D341Med (cell line): ENCODE data around the gene HOXD11.

ENCODE experiments used
- DNase-seq: peaks from one replicate; pipeline ENCODE4 v3.0.0; 2012; ENCODE audit warnings: low spot score

HOXD11 gene

DNA sequence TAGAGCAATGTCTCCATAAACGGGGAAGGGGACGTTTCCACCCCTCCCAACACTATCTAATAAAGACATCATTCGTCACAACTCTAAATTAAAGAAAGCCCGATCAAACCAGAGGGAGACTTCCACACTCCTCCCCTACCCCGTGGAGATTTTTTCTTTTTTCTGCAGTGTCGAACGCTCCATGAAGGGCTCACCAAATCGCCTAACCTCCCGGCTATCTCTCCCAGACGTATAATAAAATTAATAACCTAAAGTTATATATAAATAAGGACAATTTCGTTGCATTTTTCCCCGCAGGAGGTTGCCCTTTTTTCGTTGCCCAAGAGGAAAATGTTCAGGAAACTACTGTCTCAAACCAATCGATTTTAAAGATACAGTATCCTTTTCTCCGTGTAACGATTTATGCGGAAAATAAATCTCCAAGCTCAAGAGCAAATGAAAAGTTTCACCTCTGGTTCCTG is 25.7 kb upstream of the HOXD11 start:
- no peak for DNase-seq

DNA sequence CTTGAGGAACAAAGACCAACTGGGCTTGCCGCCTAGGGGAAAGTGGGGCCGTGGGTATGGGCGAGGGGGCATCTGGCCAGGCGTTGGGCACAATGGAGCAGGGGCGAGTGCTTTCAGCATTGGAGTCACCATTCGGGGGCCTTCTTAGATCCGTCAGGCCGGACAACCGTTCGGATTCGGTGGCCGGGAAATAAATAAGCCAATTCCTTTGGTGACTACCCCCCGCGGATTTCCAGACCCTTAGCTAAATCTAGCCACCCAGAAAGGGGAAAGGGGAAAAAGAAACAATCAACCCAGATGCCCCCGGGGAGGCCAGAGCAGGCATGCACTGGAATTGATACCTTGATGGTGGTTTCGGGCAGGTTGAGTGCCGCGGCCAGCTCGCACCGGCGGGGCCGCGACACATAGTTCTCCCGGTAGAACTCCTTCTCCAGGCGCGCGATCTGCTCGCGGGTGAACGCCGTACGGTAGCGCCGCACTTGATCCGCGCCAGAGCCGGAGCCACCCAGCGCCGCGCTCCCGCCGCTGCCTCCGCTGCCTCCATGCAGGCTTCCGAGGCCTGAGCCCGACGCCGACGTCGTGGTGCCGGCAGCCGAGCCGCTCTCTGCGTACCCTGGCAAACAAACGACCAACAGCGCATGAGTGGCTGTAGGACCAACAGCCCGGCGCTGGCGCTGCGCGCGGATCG is 25.1 kb upstream of the HOXD11 start:
- DNase-seq = peak; percentile 60

DNA sequence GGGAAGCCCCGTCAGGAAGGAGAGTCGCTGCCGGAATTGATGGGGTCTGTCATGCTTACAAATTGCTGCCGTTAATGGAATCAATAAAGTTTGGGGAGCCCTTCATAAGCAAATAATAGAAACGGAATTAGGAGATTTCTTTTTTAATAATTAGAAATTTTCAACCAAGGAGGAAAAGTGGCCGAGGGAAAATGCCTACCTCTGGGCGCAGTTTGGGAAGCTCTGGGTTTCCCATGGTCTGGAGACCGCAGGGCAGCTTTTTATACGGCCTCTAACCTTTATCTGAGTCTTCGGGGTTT is 24.6 kb upstream of the HOXD11 start:
- no peak for DNase-seq

DNA sequence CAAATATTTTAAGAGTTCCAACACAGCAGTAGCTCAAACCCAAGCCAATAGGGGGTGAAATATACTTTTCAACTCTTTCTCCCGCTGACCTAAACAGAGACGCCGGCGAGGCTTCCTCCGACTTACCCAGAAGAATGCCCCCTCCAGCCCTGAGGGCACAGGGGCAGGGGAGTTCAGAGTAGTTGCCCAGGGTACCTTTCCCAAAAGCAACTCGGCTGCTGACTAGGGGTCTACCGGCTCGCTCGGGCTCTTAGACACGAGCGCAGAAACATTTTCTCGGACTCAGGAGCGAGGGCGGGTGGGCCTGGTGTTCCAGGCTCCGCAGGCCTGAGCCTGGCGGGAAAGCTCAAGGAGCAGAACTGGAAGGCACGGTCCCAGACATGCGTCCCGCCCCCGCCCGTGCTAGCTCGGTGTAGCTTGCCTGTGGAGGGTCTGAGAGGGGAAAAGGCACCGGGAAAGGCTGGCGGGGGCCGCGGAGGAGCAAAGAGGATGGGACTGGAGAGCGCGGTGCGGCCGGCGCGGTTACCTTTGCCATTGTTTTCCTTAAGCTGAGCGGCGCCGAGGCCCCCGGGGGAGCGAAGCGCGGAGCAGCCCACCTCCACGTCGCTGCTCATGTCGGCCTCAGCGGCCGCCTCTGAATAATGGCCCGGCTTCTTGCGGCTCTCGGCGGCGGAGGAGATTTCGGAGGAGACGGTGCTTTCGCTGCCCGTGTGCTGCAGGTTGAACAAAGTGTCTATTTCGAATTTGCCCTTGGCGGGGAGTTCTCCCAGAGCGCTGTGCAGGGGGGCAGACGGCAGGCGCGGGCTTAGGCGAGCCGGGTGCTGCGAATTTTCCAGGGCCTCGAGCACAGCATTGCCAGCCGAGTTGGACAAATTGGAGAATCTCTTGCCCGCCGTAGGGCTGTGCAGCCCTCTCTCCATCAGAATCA is 24.0 kb upstream of the HOXD11 start:
- no peak for DNase-seq

DNA sequence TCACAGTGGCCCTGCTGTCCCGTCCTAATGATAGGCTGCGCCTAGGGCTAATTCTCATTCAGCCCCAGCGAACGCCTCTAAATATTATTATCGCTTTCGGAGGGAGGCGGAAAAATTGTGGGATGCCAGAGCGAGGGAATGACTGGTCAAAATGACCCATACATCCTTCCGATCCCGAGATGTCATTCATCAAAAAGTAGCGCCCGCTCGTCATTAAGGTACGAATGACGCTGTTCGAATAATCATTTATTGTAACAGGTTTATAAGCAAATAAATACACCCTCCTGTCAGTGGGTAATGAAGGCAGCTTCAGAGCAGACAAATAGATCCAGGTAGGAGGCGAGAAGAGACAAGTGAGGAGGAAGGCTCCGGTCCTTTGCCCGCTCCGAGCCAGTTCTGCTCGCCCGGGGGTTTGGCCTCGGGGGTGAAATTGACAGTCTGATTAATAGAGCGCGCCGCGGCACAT is 23.3 kb upstream of the HOXD11 start, which contains the start of gene EVX2:
EVX2 (minus strand) TSS at position 167 of the 466 bp plus-strand sequence. CDS start 186 bp downstream, outside the sequence.
- no peak for DNase-seq

DNA sequence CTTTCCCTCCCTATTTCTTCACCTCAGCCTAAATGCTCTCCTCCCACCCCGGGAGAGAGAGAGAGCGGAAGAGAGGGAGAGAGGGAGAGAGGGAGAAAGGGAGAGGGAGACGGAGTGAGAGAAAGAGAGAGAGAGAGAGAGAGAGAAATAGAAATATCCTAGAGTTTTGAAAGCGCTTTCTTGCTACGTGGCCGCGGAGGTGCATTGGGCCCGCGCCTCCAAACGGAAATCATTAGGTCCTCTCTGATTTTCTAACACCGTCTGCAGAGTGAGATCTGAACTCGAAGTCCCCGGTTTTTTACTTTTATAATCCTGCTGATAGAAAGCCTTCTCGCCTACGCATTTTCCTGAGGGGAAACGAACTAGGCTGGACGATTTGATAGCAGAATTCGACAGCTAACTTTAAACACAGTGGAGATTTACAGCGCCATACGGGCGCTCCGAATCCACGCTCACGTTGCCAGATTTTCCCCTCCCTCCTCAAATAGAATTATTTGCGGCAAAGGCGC is 22.4 kb upstream of the HOXD11 start:
- DNase-seq = no peak

DNA sequence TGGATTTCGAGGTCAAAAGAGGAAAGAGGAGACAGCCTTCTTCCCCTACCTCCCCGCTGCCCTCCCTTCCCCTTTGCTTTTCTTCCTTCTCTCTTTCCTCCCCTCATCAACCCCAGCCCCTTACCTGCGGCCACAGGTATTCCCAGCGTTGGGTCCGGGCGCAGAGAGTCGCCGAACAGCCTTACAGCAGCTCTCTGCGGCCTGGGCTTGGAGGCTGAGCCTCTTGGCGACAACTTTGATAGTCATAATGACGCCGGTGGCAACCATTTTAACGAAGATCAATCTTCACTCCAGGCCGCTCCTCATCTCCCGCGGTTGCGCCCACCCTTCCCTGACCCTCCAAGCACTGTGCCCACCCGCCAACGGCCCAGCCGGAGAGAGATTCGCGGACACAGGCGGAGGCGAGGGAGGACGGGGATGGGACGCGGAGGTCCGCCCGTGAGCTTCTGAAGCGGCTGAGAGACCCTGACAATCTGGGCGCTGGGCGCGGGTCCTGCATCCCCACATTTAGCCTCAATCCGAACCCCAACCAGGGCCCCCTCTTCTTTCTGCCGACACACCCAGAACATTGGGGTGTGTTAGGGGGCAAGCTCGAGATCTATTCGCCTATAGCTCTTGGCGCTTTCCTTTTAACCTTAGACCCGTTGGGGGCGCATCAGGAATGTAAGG is 21.8 kb upstream of the HOXD11 start:
- DNase-seq = no peak

DNA sequence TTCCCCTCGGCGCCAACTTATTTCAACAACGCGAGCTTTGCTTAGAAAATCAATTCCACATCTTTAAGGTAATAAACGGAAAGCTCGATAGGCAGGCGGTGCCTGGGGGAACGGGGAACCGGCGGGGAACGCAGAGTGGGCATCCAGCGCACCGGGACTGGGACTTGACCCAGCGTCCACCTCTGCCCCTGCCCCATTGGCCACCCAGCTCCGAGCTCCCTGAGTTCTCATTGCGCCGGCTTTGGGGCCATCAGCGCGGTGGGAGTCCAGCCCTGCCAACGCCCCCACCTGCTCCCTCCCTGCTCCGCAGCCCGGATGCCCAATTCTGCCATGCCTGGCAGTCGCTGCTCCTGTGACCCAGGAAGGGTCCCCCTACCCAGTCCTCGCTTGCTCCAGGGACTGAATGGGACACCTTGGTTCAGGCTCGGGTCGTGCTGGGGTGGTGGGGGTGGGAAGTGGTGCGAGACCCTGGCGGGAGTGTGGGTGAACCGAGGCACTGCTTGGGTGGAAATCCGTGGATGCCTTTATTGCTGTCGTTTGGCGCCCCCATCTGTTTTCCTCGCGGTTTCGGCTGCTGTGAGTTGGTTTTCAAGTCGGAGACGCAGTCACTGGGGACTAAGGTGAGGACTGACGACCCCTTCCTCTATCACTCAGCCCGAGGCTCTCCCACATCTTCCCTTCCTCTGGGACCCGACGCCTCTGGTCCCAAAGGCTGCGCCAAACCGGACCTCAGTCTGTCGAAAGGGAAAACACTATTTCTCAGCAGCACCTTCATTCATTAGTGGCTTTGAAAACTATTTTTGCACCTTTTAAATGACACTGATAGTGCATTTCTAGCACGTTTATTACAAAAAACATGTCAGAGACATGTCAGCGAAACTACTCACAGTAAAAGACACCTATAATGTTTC is 21.0 kb upstream of the HOXD11 start:
- no peak for DNase-seq

DNA sequence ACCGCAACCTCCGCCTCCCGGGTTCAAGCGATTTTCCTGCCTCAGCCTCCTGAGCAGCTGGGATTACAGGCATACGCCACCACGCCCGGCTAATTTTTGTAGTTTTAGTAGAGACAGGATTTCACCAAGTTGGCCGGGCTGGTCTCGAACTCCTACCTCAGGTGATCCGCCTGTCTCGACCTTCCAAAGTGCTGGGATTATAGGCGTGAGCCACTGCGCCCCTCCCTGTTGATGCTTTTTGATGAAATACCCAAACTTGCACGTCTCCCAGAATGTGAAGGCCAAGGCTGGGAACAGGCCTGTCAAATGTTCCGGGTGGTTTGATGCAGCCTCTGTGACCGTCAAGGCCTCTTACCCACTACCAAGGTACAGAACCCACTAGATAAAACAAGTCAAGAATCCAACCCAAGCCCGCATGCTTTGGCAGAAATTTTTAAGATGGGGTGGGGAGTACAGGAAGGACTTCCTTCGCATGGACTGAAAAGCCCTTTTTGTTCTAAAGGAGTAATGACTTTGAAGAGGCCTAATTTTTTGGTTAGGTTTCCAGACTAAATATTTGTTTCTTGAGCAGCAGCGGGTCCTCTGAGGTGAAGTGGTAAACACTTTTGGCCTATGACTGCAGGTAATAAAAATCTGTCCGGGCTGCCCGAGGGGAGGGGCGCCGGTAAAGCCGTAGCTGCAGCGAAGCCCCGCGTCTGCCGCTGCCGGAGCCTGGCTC is 19.6 kb upstream of the HOXD11 start:
- DNase-seq = no peak

DNA sequence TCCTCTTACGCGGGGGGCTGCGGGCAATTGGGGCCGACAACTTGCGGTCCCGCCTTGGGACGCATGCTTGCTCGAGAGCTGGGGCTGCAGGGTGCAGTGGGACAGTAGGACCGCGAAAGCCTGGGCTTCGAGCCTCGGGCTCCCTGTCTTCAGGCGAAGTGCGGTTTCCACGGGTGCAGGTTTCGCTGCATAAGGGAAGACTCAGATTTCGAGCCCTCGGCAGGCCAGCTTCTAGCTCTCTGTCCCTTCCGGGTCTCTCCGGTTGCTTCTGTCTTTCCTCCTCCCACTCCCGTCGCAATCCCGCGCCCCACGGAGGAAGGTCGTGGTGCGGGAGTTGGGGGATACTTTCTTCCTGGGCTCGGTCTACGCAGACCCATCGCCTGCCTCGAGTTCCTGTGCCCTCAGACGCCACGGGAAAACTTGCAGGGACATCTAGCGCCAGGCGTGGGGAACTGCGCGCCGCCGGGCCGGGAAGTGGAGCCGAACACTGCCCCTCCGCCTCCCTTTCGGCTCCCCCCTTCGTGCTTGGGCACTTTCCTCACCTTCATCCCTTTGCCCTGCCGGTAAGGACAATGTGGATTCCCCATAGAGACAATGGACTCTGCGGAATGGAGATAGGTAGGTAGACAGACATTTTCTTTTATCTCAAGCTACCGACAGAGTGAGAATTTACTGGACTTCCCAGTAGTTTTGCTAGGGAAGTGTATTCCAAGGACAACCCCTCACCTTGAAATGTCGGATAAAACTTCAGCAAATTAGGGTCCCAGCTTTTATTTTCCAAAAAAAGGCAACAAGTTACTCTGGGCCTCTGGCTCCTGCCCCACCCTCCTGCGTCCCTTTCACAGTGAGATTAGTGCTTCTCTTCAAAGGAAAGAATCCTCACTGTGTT is 18.8 kb upstream of the HOXD11 start:
- peak; percentile 75 for DNase-seq

DNA sequence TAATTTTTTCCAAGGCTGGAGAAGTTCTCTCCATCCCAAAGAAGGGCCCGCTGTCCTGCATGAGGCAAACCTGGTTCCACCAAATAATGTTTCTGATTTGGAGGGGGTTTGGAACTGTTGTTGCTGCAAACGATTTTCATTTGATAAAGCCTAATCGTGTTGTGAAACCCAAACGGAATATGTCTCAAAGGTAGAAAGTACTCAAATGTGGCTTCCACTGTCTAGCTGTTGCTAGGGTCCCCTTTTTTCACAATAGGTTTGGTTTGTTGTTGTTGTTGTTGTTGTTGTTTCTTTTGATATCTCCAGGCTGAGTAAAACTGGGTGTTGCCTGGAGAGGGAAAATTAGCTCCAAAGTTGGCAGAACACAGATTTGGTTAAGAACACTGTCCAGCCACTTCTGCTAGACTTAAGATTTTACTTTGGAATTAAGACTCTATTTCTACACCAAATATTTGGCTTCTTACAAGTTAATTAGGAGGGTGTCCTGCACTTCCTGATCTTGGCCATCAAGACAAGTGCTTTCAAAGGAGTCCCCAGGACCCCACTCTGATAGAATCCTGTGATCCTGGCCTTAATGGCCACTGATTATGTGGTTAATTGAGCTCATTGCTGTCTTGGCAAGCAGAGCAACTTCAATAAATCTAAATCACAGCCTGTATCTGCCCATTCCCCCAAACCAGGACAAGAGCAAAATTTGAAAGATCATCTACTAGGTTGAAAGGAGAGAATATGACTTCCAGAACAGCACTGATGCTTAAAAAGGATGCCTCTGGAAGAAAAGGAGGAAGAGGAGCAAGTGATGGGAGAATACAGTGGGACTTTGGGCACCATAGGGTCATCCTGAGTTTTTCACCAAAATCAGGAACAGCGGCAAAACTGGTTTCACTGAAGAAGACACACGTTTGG is 17.9 kb upstream of the HOXD11 start:
- DNase-seq = no peak

DNA sequence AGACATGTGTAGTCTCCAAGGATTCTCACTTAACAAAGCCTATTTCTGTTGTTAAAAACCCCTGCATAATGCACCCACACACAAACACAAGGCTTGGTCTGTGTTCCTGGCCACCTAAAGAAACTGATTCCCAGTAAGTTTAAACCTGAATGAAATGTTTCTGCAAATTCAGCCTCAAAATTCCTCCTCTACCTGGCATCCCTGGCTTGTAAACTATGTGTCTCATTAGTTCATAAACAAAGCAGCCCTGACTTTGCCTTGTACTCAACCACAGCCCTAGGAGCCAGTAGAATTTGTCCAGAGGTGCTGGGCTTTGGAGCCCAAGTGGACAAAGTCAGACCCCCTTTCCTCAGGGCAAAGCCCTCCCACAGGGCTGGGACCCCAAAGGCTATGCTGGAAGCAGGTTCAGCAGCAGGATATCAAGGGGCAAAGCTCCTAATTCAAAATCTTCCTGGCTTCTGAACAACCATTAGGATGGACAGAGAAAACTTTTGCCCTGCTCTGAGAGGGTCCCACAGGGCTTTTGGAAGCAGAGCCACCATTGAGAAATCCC is 17.2 kb upstream of the HOXD11 start:
- no peak for DNase-seq

DNA sequence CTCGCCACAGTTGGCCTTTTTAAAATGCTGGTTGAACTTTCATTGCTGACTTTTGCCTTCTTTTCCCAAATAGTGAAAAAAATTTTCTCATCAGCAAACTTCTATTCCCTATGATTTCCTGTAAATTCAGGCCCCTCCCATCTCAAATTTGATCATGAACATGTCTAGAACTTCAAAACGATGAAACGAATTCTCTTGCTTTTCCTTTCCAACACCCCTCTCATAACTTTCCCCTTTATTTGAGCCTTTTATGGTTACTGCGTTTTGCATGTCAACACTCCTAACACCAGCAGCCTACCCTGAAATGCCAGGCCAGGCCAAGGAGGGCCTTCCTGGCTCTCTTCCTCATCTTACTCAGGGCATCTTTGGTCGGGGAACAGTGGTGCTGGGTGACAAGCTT is 16.2 kb upstream of the HOXD11 start:
- no peak for DNase-seq

DNA sequence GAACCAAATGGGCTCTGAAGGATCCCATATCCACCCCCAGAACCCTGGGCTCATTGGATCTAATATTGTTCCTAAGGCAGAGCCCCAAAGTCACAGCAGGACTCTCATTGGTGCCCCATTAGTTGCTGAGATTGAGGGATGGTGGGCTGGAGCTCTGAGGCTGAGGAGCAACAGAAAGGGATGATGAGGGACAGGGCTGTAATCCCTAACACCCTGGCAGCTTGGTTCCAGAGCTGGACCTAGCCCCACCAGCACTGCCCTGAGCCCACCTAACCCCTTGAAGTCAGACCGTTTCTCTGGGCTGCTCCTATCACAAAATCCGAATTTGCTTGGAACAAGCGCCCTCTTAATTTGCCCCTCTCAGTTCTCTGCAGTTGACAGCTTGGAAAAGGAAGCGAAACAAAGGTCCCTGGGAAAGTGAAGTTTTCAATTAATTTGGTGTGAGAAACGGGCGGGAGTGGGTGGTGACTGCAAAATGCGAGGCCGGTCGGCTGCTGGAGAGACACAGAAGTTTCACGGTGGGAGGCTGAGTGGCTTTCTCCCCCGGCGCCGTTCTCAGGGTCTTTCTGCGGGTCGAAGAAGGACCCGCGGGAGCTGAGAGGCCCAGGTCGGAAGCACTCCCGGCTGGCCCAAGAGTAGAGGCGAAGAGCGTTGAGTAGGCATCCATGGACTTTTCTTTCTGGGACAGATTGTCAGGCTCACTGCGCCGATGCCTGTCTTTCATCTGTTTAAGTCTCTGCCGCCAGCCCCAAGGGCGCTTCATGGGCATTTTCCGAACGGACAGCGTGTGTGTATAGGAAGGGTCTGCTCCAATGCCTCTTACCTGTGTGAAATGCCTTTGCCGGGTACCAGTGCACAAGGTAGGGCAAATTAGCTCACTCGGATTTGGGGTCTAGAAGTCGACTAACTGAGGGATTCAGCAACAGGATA is 15.5 kb upstream of the HOXD11 start:
- no peak for DNase-seq

DNA sequence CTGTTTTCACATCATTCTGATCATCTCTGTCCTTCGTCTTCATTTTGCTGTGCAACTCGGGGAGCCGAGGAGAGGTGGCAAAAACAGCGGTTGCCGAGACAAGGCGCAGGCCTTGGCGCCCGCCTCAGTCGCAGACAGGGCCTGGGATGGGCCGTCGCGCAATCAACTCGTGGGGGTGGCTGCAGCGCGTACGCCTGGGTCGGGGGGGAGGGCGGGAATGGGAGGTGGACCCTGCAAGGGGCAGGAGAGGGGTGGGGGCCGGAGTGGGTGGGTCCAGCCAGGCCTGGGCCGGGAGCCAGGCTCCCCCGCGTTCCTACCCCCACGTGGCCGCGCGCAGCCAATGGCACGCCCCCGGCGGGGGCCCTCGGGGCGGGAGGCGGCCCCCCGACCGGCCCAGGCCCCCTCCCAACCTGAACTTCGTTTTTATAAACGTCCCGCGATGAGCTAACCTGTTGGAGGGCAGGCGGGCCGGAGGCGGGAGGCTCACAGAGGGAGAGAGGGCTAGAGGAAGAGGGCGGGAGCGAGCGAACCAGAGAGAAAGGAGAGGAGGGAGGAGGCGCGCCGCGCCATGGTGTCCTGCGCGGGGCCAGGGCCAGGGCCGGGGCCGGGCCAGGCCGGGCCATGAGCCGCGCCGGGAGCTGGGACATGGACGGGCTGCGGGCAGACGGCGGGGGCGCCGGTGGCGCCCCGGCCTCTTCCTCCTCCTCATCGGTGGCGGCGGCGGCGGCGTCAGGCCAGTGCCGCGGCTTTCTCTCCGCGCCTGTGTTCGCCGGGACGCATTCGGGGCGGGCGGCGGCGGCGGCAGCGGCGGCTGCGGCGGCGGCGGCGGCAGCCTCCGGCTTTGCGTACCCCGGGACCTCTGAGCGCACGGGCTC is 14.6 kb upstream of the HOXD11 start, which contains the start of gene HOXD13:
HOXD13 (plus strand) TSS at position 452 of the 875 bp plus-strand sequence; CDS start at position 622, 170 bp downstream.
- no peak for DNase-seq
